ENCODE data around the gene SAMHD1.

Gene SAMHD1

DNA sequence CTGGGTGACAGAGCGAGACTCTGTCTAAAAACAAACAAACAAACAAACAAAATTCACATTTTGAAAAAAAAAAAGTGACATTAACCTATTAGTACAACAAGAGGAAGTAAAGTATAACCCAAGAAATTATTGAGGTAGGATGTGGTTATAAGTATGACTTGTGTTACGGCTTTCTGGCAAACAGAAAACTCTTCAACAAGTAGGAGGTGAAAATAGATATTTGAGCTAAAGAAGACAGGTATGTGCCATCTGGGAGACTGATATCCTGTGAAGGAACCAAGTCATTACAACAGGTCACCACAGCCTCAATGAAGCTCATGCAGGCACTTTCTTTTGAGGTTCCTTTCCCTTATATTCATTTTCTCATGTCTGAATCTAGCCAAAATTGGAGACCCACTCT is 46.8 kb downstream of the SAMHD1 start:
- H3K4me1 ChIP-seq: no peaks in the 10 kb centered on the region
- H3K9me3 ChIP-seq (ENCODE audit: control insufficient read depth, low read length): no peaks in the 10 kb centered on the region
- H2AFZ ChIP-seq: no peak overlapping the region
- no peaks in the 10 kb centered on the region for H3K36me3 ChIP-seq (ENCODE audit: control insufficient read depth, insufficient read depth, low read length)
- TF ChIP-seq, protein P1, sequence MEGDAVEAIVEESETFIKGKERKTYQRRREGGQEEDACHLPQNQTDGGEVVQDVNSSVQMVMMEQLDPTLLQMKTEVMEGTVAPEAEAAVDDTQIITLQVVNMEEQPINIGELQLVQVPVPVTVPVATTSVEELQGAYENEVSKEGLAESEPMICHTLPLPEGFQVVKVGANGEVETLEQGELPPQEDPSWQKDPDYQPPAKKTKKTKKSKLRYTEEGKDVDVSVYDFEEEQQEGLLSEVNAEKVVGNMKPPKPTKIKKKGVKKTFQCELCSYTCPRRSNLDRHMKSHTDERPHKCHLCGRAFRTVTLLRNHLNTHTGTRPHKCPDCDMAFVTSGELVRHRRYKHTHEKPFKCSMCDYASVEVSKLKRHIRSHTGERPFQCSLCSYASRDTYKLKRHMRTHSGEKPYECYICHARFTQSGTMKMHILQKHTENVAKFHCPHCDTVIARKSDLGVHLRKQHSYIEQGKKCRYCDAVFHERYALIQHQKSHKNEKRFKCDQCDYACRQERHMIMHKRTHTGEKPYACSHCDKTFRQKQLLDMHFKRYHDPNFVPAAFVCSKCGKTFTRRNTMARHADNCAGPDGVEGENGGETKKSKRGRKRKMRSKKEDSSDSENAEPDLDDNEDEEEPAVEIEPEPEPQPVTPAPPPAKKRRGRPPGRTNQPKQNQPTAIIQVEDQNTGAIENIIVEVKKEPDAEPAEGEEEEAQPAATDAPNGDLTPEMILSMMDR (IDR thresholded peaks at IDR 0.05): no peak
- no peak overlapping the region for H3K4me3 ChIP-seq (ENCODE audit: low read depth, low read length)
- no peak overlapping the region for H3K27ac ChIP-seq
- no peak overlapping the region for H3K4me2 ChIP-seq (ENCODE audit: low read length)
- H3K27me3 ChIP-seq (ENCODE audit: control insufficient read depth, insufficient read depth, low read length): no peaks in the 10 kb centered on the region
- H3K9ac ChIP-seq: no peak overlapping the region
- no peaks in the 10 kb centered on the region for H3K79me2 ChIP-seq

DNA sequence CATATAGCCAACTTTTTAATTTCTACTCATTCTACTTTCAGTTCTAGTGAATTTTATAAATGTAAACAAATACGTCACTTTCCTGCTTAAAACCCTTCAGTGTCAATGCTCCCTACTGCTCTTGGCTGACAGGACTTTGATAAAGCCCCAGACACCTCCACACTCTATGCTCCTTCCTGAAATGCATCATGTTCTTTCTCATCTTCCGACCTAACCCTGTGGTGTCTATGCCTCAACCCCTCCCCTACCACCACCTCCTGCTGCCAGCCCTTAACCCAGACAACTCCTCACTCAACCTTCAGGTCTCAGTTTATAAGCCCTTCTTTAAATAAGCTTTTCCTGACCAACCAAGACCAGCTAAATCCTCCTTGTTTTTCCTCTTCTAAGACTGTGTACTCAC is 56.5 kb downstream of the SAMHD1 start:
- Histone ChIP-seq H2AFZ (no peak overlapping the region), H3K4me1 (no peaks in the 10 kb centered on the region), H3K9me3 (ENCODE audit: control insufficient read depth, low read length) (no peaks in the 10 kb centered on the region), H3K27ac (no peak overlapping the region), H3K36me3 (ENCODE audit: control insufficient read depth, insufficient read depth, low read length) (no peaks in the 10 kb centered on the region), H3K27me3 (ENCODE audit: control insufficient read depth, insufficient read depth, low read length) (no peaks in the 10 kb centered on the region), H3K4me3 (ENCODE audit: low read depth, low read length) (no peak overlapping the region), H3K79me2 (no peaks in the 10 kb centered on the region), H3K9ac (no peak overlapping the region), H3K4me2 (ENCODE audit: low read length) (no peak overlapping the region)
- TF ChIP-seq, protein P1 (IDR thresholded peaks at IDR 0.05): no peak

DNA sequence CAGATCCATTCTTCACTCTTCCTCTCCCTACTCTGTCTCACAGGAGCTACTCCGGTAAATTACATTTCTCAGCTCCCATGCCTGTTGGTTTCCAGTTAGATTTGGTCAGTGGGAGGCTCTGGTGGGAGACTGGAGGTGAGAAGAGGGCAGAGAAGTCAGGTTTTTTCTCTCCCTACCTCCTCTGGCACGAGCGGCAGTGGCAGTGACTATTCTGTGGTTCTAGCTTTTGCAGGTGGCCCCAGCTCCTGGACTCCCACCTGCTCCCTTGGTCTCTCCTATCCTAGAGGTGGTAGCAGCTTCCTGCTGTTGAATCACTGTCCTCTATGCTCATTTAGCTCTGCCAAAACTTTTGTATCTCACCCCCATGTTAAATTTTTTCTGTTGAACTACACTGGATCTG is 57.7 kb downstream of the SAMHD1 start:
- Histone ChIP-seq H3K9me3 (ENCODE audit: control insufficient read depth, low read length) (no peaks in the 10 kb centered on the region), H3K36me3 (ENCODE audit: control insufficient read depth, insufficient read depth, low read length) (no peaks in the 10 kb centered on the region), H3K4me3 (ENCODE audit: low read depth, low read length) (no peak overlapping the region), H3K27me3 (ENCODE audit: control insufficient read depth, insufficient read depth, low read length) (no peaks in the 10 kb centered on the region), H3K79me2 (no peaks in the 10 kb centered on the region), H3K4me1 (no peaks in the 10 kb centered on the region), H3K4me2 (ENCODE audit: low read length) (no peak overlapping the region), H3K9ac (no peak overlapping the region), H2AFZ (no peak overlapping the region), H3K27ac (no peak overlapping the region)
- TF ChIP-seq, protein P1 (IDR thresholded peaks at IDR 0.05): no peak

DNA sequence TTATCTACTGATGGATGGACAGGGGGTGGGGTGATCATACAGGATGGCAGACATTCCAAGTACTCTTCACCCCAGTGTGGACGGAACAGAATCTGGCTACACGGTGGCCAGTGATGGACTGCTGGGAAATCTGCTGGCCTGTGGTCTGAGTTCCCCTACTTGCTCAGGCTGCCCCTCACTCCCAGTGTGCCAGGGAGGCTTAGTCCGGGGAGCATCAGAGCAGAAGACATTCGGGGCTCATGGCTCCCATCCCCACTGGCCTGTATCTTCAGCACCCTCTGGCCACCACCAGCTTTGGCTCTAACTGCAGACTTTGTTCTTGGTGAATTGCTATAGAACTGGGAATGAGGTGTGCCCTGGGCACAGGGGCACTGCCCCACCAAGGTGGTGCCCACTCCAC is 60.3 kb downstream of the SAMHD1 start:
- no peak overlapping the region for H3K4me3 ChIP-seq (ENCODE audit: low read depth, low read length)
- H3K79me2 ChIP-seq: no peaks in the 10 kb centered on the region
- TF ChIP-seq, protein P1 (IDR thresholded peaks at IDR 0.05): no peak
- H3K4me1 ChIP-seq: peaks cover 4% of the 10 kb centered on the region
- no peaks in the 10 kb centered on the region for H3K36me3 ChIP-seq (ENCODE audit: control insufficient read depth, insufficient read depth, low read length)
- H3K4me2 ChIP-seq (ENCODE audit: low read length): no peak overlapping the region
- H3K9me3 ChIP-seq (ENCODE audit: control insufficient read depth, low read length): no peaks in the 10 kb centered on the region
- H2AFZ ChIP-seq: no peak overlapping the region
- H3K27me3 ChIP-seq (ENCODE audit: control insufficient read depth, insufficient read depth, low read length): no peaks in the 10 kb centered on the region
- H3K9ac ChIP-seq: no peak overlapping the region
- no peak overlapping the region for H3K27ac ChIP-seq

DNA sequence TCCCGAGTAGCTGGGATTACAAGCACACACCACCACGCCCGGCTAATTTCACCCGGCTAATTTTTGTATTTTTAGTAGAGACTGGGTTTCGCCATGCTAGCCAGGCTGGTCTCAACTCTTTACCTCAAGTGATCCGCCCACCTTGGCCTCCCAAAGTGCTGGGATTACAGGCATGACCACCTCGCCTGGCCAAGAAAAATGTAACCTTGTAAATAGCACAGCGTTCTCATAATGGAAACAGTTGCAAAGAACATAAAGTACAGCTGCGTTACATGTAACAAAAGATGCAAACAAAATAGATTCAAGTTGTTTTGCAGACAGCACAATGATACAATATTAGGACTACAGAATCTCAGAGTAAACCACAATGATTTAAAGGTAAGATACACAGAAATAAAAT is 60.9 kb downstream of the SAMHD1 start:
- Histone ChIP-seq H3K4me2 (ENCODE audit: low read length) (no peak overlapping the region), H3K4me1 (peaks cover 4% of the 10 kb centered on the region), H3K27ac (no peak overlapping the region), H3K4me3 (ENCODE audit: low read depth, low read length) (no peak overlapping the region), H3K27me3 (ENCODE audit: control insufficient read depth, insufficient read depth, low read length) (no peaks in the 10 kb centered on the region), H3K9me3 (ENCODE audit: control insufficient read depth, low read length) (no peaks in the 10 kb centered on the region), H2AFZ (no peak overlapping the region), H3K79me2 (no peaks in the 10 kb centered on the region), H3K9ac (no peak overlapping the region), H3K36me3 (ENCODE audit: control insufficient read depth, insufficient read depth, low read length) (no peaks in the 10 kb centered on the region)
- TF ChIP-seq, protein P1 (IDR thresholded peaks at IDR 0.05): no peak
